M059J (cell line): Measurements from ENCODE around the gene BMAL1. TPM values are rescaled to one million over a fixed set of nuclear protein-coding genes. Genes with fewer than 3 reads are reported as not detected.
A peak's percentile ranks its signal among the peaks of the same experiment; 100 is the strongest.

Source experiments
- DNase-seq: peaks from one replicate; pipeline ENCODE4 v3.0.0-alpha.2; 2012; ENCODE audit warnings: low read depth
- total RNA-seq: library from RNA; depleted of rRNA; stranded (reverse); fragments of >200 nt; shearing (Covaris generic); gene quantifications from 2 replicates; pipeline ENCODE4 v1.2.3, GENCODE V29; 2014

BMAL1 gene
- total RNA-seq, 1 experiment from 2014 or later = 34.0 TPM

DNA sequence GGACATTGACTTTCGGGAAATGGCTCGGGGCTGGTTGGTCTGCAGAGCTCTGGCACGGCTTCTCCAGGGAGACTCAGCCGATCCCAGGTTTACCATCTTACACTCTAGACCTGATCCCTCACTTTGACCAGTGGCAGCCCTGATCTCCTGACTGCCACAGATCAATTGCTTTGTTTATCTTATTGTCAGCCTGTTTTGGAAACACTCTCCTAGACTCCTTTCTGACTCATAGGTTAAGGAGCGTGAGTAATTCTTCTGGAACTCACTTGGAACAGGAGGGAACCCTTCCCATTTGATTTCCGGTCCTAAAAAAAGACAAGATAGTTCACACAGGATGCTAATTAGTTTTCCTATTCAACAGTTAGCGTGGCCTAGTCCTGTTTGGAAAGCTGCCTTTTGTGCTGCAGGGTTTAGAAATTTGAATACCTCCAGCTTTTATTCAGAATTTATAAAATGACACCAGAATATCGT lies 16.0 kb upstream of the BMAL1 start:
- DNase-seq = peak; percentile 99

GRCh38 chr11:13262096-13262495 lies 15.5 kb upstream of the BMAL1 start:
- DNase-seq = peak; percentile 34

DNA sequence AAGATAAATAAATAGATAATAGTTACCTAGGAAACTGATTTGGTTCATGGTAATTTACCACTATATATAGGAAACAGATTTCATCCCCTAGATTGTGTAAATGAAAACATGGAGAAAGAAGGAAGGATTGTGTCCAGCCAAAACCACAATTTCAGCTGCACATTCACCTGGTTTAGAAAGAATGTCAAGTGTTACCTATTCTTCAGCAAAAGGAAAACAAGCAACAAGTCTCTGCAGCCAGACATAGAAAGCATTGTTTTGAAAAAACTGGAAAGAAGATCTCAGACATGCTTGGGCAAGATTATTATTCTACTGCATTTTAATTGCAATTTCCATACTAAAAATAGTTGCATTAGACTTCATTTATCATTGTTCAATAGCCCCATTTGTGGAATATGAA lies 8.8 kb upstream of the BMAL1 start:
- no peak for DNase-seq

DNA sequence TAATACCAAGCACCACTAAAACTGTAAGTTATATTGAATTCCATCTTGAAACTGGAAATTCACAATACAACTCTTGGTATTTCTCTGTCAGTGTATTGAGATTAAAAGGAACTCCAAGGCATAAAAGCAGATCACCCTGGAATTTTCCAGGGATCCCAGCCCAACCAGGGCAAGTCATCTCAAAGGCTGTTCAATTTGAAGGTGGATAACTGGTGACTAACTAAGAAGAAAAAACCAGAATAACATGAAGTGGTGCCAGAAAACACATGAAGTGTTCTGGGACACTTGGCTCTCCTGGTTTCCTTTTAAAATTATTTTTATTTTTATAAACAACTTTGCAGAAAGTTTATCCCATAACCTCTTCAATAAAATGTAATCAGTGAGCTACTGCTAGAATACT lies 7.8 kb upstream of the BMAL1 start:
- peak; percentile 65 for DNase-seq

DNA sequence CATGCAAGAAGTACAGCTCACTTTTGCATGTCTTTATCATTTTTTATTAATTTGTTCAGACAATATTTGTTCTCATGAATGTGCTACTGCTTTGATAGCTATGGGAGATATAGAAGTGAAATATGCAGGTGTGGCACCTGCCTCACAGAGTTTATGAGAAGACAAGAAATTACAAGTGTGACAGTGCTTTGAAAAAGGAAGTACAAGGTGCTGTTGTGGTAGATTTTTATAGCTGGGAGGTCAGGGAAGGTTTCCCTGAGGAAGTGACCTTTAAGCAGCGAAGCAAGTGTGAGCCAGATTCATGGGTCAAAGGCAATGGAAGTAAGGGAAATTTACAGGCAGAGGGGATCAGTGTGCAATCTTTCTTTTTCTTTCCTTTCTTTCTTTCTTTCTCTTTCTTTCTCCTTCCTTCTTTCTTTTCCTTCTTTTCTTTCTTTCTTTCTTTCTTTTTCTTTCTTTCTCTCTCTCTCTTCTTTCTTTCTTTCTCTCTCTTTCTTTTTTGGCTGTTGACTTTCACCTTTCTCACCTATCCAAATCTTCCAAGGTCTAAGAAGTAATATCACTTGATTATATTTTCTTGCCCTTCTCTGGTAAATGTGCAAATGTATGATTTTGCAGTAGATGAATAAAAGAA lies 6.4 kb upstream of the BMAL1 start:
- no peak for DNase-seq

- DNase-seq = no peak
These were observed 1.1 kb upstream of the BMAL1 start for GRCh38 chr11:13276454-13276831.

- peak; percentile 99 for DNase-seq
These were observed 490 bp upstream of the BMAL1 start for GRCh38 chr11:13276832-13277767.

DNA sequence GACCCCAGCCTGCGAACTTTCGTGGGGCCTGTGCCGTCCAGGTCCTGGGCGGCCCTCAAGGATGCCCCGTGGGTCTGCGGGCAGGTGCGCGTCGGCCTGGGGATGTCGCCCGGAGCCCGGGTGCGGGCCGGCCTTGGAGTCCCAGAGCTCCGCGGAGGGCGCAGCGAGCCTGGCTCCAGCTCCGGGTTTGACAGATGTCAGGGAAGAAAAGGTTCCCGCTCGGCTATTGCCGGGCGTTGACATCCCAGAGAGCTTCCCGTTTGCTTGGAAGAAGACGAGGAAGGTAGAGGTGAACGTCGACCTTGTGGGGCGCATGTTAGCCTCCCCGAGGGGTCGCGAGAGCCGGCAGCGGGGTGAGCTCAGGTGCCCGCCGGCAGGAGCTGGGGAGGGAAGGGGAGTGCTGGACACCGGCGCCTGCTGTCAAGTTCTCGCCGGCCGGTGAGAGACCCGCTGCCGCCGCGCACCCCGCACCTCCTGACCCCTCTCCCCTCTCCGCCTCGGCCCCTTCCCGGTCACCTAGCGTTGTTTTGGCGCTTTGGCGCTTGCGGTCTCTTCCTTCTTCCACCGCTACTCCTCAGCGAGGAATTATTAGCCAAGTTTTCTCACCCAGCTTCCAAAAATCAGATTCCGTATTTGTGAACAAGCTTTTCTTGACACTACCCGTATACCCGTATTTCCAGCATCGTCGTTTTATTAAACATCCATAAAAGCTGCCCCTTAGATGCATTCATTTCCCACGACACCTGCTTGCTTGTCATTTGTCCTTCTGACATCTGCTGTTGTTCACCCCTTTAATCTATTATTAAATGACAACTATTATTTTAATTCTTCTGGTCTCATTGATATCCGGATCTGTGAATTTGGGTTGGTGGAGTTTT lies 1.3 kb downstream of the BMAL1 start:
- DNase-seq = peak; percentile 27

DNA sequence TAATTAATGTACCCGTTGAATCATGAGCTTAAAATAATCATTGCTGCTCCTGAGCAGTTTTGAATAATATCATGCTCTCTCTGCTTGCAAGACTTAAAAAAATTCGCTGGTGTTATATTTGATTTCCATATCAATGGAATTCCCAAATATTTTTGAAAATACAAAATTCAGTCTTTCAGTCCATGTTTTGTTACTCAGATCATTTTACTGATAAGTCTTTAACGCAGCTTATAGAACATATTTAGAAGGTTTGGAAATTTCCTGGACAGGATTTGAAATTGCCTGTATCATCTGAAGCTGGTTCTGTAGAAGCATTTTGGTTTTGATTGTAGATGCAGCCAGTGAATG lies 1.9 kb downstream of the BMAL1 start:
- no peak for DNase-seq

GRCh38 chr11:13280092-13280722 lies 2.6 kb downstream of the BMAL1 start:
- DNase-seq = no peak

- no peak for DNase-seq
These were observed 3.2 kb downstream of the BMAL1 start for GRCh38 chr11:13280777-13281176.

DNA sequence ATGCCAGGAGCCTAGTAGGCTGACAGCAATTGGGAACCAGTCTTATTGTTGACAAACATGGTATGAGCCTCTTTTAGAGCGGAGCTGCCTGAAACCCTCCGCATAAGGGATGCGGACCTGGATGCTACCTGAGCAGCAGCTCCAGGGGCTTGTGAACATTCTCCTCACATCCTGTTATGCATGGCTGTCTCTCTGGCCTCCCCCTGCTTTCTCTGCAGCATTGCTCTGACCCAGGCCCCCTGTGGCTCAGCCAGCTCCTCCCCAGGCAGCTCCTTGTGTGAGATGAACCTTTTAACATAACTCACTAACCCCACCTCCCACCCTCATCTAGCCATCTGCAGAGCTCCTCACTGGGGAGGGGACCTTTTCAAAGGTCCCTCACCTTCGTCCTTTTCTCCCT lies 6.0 kb downstream of the BMAL1 start:
- DNase-seq = no peak

- DNase-seq = no peak
These were observed 7.4 kb downstream of the BMAL1 start for GRCh38 chr11:13284776-13285588.

DNA sequence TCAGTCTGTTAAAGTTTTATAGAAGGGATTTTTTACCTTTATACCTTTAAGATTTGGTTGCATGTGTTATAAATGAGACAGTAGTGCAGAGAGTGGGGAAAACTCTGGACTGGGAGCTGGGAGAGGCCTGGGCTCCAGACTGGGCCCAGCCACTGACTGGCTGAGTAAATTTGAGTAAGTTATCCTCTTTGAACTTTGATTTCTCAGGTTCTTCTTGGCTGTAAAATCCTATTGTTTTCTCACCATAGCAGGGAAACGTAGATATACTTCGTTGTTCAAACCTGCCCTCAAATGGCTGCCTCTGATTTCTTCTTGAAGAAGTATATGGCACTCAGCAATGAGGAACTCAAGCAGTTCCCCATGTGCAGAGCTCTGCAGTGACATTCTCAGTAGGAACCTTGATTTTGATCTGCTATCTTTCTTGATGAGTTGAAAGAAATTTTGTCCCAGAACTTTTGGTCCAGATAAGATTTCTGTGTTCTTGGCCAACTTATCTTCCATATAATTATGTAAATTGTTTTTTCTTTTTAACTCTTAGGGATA lies 8.8 kb downstream of the BMAL1 start:
- no peak for DNase-seq

DNA sequence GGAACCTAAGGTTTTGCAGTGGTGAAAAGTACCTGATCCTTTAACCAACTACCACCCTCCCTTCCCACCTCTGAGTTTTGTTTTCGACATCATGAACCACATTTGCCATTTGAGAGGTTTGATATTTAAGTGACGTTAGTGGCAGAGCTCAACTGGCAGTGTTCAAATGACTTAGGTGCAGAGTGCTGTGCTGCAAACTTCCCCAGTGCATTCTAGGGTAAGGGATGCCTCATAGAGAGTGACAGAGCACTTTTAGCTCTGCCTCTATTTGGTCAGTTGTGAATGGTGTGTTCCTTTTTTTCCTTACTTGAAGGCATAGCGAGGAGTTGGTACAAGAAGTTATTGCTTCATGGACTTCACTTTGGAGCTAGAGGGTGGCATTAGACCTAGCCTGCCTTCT lies 9.4 kb downstream of the BMAL1 start:
- no peak for DNase-seq

- DNase-seq = peak; percentile 16
These were observed 10.1 kb downstream of the BMAL1 start for GRCh38 chr11:13287681-13288080.

- peak; percentile 33 for DNase-seq
These were observed 10.9 kb downstream of the BMAL1 start for GRCh38 chr11:13288375-13289029.

GRCh38 chr11:13289081-13289480 lies 11.5 kb downstream of the BMAL1 start:
- DNase-seq = peak; percentile 47

DNA sequence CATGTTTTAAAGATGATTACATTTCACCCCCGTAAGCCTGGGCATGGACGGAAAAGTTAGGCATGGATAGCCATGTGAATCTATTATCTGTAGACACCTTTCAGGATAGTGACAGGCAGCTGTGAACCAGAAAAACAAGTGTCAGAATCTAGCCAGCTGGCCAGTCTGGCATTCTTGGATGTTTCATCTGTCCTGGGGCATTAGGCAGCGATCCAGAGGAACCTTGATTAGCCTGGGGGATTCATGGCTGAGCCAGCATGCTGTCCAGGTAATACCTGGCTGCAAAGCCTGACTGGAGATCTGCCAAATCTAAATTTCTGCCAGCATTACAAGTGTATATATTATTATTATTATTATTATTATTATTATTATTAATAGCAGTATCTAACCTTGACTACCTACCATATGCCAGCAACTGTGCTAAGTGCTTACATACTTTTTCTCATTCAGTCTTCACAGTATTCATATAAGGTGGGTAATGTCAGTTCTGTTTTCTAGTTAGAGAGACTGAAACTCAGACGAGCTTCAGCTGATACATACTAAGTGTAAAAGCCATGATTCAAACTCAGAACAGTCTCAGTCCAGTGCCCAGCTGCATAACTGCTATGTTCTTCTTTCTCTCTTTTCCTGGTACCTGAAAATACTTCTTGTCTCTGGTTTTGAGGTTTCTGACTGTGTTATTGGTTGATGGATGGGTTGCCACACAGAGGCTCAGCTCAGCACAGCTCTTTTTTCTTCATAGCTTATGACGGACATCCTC lies 12.8 kb downstream of the BMAL1 start:
- DNase-seq = no peak
